ACHN (cell line): ENCODE results near the gene INO80E.
"Not testable (repeated sequence)": the region's sequence is repeated elsewhere in the genome, so short reads cannot be mapped to it uniquely, and the experiment has no call there.

Experiments used
- DNase-seq: peaks from one replicate; pipeline ENCODE4 v3.0.0-alpha.2; 2015
- in situ Hi-C: cut with HindIII; loops from 2 replicates; pipeline ENCODE4 v1.10.0; 2017; ENCODE audit warnings: low sequenced_read_pairs, low pct_ligation_motif_present, low pct_unique_long_range_greater_than_20kb

Gene INO80E

DNA sequence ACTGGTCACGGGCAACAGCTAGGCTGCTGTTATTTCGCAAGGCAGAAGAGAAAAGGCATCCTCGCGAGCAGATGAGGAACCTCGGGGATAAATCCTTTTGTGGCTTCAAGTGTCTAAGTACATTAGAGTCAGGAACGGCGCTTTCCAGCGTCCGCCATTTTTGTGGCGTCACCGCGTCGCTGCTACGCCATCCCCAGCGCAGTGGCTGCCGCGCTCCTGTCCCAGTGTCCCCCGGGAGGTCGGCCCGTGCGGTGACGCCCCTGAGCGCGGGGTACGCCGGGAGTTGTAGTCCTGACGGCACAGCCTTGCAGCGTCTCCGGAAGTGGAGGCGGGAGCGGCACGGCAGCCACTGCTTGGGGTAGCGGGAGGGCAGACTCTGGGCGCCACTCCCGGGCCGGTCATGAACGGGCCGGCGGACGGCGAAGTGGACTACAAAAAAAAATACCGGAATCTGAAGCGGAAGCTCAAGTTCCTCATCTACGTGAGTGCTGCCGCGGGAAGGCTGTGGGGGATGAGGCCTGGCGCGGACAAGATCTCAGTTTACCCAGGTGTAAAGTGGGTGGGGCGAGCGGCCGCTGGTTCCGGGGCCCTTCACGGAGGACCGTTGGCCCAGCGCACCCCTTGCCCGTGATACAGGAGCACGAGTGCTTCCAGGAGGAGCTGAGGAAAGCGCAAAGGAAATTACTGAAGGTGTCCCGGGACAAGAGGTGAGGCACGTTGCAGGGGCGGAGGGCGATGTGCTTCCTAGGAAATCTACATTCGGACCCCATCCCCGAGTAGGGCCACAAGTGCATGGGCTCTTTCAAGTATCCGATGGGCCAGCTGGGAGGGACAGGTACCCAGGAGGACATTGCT is at the start of gene INO80E:
TSS of gene INO80E (plus strand) at position 331 of the 855 bp plus-strand sequence. CDS start at position 401, 70 bp downstream.
- in situ Hi-C loops: no loop called here
- DNase-seq: peak; percentile 98

GRCh38 chr16:29947897-29948296 is 48.1 kb upstream of the INO80E start:
- no peak for DNase-seq
- in situ Hi-C loops: no loop called here

DNA sequence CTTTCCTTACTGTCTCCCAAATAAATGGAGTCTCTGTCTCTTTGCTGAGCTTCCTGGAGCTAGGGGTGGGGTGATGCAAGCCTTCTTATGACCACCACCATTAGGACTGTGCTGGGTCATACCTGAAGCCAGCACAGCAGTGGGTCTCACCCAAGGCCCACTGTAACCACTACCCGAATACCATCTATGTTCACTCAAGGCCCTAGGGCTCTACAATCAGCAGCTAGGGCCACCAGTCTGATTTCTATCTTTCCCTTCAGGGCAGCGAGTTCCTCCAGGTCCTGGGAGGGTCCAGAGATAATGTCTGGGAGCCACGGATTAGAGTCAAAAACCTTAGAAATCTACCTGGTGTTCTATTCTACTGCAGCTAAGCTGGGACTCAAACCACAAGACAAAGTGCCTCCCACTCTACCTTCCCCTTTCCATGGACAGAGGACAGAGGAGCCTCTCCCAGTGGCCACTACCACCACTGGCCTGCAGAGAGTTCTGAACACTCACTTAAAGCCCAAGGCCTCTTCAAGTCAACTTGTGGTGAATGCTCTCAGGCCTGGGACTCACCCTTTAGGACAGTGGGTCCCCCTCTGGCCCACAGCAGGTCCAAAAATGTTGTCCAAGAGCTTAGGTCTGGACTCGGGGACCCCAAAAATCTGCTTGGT is 45.1 kb upstream of the INO80E start:
- no peak for DNase-seq
- in situ Hi-C loops: no loop called here

- in situ Hi-C loops: no loop called here
- DNase-seq: no peak
These were observed 44.2 kb upstream of the INO80E start for GRCh38 chr16:29951625-29952365.

GRCh38 chr16:29958756-29959155 is 37.3 kb upstream of the INO80E start:
- in situ Hi-C loops: no loop called here
- no peak for DNase-seq

GRCh38 chr16:29959293-29959692 is 36.7 kb upstream of the INO80E start:
- DNase-seq: no peak

GRCh38 chr16:29959821-29960220 is 36.2 kb upstream of the INO80E start:
- DNase-seq, in situ Hi-C loops: not testable (repeated sequence)

More at GRCh38 chr16:29959293-29959692, 36.7 kb upstream of the INO80E start:
- in situ Hi-C loops: no loop called here

- in situ Hi-C loops: no loop called here
- DNase-seq: no peak
These were observed 34.9 kb upstream of the INO80E start for GRCh38 chr16:29961127-29961478.

DNA sequence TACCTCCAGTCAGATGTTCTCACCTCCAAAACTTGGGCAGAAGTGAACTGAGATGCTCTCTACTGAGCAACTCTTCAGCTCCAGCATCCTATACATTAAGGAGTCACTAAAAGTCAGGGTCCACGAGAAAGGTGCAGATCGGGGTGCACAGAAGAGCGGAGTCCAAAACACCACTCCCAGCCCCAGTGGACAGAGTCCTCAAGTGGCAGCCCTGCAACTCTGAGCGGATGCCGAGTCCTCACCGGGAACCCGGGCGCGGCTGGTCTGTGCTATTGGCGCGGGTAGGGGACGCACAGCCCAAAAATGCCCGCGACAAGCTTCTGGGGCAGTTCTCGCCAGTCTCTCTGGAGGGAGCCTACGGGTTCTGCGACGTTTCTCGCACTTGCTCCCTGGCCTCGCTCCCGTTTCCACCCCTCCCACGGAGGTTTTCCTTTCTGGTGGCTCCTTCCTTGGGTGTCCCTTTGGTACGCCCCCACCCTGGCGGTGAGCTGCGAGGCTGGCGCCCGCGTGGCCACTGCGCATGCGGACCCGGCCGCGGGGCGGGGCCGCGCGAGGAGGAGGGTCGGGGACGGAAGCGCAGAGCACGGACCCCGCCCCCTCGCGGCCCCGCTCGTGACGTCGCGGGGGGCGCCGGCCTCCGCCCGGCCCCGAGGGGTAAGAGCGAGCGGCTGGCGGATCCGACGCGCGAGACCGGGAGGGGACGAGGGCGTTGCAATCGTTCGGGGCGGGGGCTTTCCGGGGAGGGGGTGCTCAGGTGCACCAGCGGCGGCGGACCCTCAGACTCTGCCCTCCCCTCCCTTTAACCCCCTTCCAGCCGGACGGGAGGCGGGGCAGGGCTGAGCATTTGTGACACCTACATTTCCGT is 34.3 kb upstream of the INO80E start, which contains the start of gene TMEM219:
TSS of gene TMEM219 (plus strand) at position 601 of the 865 bp plus-strand sequence. CDS start 1,065 bp downstream, outside the sequence.
- DNase-seq: peak; percentile 95
- in situ Hi-C loops: no loop called here

GRCh38 chr16:29962344-29962994 is 33.6 kb upstream of the INO80E start:
- DNase-seq: peak; percentile 43
- in situ Hi-C loops: no loop called here

- no peak for DNase-seq
- in situ Hi-C loops: no loop called here
These were observed 32.9 kb upstream of the INO80E start for GRCh38 chr16:29963021-29963743.

- in situ Hi-C loops: no loop called here
- DNase-seq: no peak
These were observed 27.8 kb upstream of the INO80E start for GRCh38 chr16:29968205-29968604.

DNA sequence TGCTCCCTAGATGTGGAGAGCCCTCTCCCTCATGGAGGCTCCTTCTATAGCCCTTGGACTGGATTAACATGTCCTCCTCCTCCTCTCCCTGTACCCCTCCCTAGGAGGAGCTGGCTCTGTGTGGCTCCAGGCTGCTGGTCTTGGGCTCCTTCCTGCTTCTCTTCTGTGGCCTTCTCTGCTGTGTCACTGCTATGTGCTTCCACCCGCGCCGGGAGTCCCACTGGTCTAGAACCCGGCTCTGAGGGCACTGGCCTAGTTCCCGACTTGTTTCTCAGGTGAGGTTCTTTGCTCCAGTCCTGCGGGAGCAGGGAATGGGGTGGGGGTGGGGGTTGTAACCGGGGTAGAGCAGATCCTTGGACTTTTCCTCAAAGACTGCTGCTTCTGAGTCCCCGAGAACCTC is 24.7 kb upstream of the INO80E start:
- DNase-seq: no peak
- in situ Hi-C loops: no loop called here

- in situ Hi-C loops: no loop called here
These were observed 23.5 kb upstream of the INO80E start for GRCh38 chr16:29972500-29972899.

DNA sequence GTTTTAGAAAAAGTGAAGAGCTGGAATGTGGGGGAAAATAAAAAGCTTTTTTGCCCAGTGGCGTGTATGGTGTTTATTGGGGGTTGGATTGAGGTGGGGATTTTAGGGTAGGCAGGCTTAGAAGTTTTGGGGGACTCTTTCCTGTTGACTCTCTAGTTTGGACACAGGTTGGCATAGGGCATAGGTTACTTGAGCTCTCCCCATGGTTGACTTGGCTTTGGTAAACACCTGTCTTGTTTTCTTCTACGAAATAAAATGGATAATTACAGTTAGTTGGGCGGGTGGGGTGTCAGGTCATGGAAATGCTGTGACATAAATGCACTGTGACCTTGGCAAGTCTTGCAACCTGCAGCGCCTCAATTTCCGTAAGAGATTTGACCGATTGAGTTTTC is 23.1 kb upstream of the INO80E start:
- no peak for DNase-seq
- in situ Hi-C loops: no loop called here

More at GRCh38 chr16:29972500-29972899, 23.5 kb upstream of the INO80E start:
- DNase-seq: no peak

DNA sequence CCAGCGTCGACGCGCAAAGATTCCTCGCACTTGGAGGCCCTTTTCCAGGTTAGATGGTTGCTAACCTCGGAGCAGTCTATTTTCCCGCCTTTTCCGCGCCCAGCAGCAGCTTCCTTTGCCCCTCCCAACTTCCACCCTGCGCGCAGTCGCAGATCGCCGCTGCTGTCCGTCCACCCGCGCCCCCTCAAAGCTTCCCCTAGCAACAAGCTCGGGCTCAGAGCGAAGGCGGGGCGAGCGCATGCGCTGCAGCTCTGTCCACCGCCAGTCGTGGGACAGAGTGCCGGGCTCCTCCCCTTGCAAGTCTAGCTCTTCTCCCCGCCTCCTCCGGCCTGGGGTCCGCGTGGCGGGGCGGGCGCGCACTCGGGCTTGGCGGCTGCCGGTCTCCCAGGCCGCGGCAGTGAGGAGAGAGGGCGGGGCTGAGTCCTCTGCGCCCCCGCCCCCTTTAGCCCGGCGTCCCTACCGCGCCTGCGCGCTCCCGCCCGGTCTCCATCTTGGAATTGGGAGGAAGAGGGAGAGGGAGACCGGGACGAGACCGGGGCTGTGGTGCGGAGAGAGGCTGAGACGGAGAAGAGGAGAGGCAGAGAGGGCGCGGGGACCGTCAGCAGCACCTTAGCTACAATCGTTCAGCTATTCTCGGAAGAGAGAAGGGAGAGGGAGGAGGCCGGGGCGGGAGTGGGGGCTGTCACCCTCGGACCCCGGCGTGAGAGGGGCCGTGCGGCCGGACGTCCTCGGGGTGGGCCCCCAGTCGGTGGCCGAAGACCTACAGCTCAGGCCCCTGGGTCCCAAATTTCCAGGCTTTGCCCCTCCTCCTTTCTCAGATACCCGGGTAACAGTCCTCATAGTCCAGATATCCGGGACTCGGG is 22.4 kb upstream of the INO80E start, which contains the start of gene TAOK2:
TSS of gene TAOK2 (plus strand) at position 485 of the 863 bp plus-strand sequence. CDS start 3,905 bp downstream, outside the sequence.
- in situ Hi-C loops: no loop called here

More for the DNA sequence above, 22.4 kb upstream of the INO80E start, which contains the start of gene TAOK2:
- peak; percentile 99 for DNase-seq
